ENCODE data around the gene LLGL1. TPM values are rescaled to one million over a fixed set of nuclear protein-coding genes. Genes with fewer than 3 reads are reported as not detected.
A peak's percentile ranks its signal among the peaks of the same experiment; 100 is the strongest.

The LLGL1 gene
- total RNA-seq, 1 experiment from 2014 or later = 12.1 TPM

DNA sequence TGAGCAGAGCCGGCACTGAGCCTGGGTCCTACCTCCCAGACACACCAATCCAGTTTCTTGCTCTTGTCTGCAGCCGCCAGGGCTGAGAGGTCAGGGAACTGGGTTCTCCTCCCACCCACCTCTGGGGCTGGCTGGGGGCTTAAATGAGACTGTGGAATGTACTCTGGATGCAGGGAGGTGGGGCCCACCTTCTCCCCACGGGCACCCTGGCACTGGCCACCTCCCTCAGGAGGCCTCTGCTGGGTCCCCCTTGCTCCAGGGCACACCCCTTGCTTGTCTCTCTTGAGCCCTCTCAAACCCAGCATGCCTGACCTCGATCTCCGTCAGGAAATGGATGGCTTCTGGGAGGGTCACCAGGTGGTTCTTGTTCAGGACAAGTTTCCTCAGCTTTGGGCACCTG lies 26.7 kb downstream of the LLGL1 start:
- no peak for DNase-seq (ENCODE audit: low spot score)

DNA sequence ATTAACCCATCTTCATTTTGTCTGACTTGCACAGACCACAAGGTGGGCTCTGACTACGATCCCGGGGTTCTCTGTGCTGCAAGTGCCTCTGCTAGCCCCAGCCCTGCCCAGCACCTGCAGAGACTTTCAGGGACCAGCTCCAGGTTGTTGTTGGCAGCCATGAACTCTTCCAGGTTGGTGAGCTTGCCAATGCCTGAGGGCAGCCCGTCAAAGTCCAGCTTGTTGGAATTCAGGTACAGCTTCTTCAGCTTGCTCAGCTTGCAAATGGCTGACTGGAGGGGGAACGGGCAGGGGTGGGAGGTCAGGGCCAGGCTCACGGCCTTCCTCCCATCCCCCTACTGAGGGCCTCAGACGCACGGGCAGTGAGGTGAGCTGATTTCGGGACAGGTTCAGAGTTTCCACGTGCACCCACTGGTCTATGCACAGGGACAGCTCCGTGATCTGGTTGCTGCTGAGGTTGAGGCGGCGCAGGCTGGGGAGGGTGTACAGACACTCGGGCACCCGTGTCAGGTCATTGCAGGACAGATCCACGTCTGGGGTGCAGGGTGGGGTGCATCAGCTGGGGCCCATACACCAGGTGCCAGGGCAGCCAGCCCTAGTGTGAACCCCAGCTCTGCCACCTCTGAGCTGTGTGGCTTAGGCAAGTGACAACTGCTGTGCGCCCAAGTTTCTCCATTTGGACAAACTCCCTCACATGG lies 27.9 kb downstream of the LLGL1 start:
- no peak for DNase-seq (ENCODE audit: low spot score)

DNA sequence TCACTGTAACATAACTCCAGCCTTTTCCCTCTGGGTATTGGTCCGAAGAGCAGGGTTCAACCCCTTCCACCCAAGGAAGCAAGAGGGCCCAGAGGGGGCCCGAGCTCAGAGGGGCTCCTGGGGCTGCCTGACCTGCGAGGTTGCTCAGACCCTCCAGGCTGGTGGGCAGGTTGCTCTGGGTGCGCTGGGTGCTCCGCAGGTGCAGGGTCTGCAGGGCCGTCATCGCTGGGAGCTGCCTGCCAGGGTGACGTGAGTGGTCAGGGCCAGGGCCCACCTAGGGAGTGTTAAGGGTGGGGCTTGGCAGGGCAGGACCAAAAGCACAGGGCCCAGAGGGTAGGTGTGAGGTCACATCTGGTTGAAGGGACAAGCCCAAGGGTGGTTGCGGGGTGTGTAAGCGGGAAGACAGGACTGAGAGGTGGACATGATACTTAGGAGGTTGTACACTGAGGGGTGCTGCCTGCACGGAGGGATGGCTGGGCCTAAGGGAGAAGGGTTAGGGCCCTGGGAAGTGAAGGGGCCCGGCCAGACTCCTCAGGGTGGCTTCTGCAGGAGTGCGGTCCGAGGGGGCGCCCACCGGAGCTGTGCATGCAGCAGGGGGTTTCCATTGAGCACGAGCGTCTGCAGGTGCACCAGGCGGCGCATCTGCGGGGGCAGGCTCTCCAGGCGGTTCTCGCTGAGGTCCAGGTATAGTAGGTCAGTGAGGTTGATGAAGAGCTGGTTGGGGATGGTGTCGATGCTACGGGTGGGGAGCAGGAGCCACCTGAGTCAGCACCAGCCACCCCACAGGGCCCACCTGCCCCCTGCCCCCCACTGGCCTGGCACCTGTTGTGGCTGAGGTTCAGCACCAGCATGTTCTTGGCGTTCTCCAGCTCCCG lies 28.7 kb downstream of the LLGL1 start:
- no peak for DNase-seq (ENCODE audit: low spot score)

DNA sequence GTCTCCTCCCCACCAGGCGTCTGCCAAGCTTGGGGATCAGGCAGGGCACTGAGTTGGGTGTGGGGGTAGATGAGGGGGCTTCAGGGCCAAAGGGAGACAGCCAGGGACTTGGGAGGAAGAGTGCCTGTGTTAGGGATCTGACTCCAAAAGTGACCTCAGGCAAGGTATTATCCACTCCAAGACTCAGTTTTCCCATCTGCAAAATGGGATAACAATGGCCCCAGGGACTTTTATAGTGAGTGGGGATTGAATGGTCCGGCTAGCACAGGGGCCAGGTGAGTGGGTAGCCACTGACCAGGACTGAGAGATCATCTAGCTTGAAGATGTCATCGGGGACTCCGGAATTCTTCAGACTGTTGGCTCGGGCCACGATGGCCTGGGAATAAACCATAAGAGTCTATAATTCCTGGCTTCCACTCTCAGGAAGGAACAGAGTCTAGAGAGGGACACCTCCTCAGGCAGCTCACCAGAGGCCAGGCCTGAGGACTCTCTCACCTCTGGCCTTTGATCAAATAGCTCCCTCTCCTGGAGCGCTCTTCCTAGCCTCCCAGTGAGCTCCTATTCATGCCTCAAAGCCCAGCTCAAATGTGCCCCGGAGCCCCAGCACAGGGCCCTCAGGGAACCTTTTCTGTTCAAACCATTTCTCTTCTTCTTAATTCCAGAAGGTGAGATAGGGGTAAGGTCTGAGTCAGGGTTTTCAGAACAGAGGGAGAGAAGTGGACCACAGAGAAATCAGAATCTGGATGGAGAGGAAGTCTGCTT lies 29.6 kb downstream of the LLGL1 start:
- no peak for DNase-seq (ENCODE audit: low spot score)

DNA sequence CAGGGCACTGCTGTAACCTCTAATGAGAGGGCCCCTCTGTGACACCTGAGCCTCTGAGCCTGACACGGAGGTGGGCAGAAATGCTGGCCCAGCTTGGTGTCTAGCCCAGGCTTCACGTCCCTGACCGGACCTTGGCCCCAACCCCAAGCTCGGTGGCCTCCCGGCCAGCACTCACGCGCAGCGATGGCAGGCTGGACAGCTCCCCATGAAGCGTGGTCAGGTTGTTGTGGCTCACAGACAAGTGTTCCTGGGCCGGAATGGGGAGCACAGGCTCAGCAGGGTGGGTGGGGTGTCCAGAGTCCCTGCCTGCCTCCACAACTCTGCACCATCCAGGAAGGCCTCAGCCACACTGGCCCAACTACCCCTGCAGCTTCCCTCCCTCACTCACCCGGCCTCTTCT lies 30.9 kb downstream of the LLGL1 start:
- no peak for DNase-seq (ENCODE audit: low spot score)

DNA sequence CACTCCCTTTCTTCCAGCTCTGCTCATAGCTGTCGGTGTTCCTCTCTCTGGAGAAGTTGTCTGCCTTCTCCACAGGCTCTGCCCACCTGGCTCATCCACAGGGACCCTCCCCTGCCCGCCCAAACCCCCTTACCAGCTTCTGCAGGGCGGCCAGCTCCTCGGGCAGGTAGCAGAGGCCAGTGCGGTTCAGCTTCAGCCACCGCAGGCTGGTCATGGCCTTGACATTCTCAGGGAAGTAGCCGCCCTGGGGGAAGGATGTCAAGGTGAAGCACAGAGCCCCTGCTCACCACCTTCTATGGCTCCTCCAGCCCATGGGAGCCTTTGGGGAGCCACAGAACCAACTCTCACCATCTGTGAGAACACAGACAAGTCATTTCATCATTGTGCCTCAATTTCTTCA lies 31.3 kb downstream of the LLGL1 start:
- no peak for DNase-seq (ENCODE audit: low spot score)

DNA sequence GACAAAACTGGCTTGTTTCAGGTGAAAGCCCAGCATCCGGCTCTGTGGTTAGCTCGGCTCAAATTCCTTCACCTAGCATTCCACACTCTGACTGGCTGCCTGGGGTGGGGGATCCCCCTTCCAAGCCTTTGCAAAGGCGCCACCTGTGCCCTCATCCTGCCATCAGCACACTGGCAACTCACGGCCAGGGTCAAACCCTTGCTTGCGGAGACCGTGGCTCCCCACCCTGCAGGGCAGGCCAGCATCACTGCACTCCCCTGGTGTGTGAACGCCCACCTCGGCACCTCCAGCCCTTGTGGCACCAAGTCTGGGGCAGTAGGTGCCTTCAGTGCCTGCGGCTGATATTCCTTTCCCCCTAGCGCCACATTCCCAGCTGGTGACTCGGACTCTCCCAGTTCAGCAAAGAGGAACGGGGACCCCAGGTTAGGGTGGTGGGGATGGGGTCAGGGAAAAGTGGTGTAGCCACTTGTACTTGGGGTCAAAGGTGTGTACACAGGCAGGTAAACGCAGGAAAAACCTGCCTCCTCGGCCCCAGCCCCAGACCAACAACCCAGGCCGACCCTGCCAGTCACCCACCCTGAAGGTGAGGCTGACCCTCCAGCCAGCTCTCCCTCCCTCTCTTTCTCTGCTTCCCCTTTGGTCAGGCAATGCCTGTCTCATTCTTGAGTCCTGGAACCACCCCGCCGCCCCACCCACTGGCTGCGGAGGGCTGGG lies 32.0 kb downstream of the LLGL1 start:
- DNase-seq (ENCODE audit: low spot score) = no peak

DNA sequence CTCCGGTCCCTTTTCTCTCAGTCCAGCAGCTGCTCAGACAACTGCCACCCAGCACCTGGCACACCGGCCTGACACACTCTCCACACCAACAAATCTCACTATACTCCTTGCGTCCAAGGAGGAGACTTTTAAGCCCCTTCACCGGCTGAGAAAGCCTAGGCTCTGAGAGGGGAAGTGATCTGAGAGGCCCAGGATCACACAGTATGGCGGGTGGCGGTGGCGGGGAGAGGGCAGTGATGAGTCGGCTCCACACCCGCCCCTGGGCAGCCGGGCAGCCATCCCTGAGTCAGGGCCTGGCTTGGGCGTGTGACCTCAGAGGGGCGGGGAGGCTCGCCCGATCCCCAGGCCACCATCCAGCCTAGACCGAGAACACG lies 32.5 kb downstream of the LLGL1 start:
- no peak for DNase-seq (ENCODE audit: low spot score)

DNA sequence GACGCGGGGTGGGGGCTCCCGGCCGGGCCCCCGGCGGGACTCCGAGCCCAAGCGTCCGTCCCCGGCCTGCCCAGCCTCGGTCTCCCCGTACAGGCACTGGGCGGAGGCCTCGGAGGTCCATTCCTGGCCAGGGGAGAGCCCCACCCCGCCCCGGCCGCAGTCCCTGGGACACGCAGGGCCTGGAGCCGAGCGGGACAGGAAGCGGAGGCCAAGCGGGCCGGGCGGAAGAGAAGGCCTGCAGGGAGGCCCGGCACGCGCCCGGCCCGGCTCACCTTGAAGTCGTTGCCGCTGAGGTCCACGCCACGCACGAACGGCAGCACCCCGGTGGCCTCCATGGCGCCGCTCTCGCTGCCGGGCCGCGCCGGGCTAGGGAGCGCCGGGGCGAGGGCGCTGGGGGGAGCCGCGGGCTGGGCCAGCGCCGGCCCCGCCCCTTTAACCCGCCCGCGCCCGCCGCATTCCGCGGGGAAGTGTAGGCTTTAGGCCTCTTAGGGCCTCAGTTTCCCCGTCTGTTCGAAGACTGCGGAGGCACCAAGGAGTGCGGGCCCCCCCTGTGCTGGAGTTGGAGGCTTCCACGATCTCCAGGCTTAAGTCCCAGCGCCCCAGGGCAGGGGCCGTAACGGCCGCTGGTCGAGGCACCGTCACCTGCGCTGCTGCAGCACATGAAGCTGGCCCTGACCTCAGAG lies 33.1 kb downstream of the LLGL1 start, which contains the start of gene FLII:
Gene FLII (minus strand): TSS at position 383 of the 683 bp plus-strand sequence. CDS start 48 bp downstream, at position 335.
- DNase-seq (ENCODE audit: low spot score) = no peak

DNA sequence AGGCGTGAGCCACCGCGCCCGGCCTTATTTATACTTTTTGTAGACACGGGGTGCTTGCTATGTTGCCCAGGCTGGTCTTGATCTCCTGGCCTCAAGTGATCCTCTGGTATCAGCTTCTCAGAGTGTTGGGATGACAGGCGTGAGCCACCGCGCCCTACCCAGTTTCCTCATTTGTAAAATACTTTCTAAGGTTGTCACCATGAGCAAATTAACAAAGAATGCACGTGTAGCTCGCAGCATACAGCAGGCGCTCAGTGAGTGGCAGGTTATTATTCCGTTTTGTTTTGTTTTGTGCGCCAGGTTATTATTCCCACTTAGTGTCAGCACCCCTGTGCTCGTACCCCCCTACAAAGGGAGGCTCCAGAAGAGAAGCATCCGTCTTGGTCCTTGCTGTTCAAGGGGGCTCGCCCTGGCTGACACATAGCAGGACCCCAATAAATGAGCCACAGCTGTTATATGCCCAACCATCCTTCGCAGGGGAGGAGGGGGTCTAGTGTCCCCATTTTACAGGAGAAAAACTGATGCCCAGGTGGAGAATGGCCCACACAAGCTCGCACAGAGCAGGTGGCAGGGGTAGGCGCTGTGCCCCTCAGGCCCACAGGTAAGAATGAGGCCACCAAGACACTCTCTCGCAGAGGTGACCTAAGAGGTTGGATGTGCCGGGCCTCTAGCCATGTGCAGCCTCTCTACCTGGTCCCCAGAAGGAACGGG lies 34.3 kb downstream of the LLGL1 start:
- DNase-seq (ENCODE audit: low spot score) = no peak

DNA sequence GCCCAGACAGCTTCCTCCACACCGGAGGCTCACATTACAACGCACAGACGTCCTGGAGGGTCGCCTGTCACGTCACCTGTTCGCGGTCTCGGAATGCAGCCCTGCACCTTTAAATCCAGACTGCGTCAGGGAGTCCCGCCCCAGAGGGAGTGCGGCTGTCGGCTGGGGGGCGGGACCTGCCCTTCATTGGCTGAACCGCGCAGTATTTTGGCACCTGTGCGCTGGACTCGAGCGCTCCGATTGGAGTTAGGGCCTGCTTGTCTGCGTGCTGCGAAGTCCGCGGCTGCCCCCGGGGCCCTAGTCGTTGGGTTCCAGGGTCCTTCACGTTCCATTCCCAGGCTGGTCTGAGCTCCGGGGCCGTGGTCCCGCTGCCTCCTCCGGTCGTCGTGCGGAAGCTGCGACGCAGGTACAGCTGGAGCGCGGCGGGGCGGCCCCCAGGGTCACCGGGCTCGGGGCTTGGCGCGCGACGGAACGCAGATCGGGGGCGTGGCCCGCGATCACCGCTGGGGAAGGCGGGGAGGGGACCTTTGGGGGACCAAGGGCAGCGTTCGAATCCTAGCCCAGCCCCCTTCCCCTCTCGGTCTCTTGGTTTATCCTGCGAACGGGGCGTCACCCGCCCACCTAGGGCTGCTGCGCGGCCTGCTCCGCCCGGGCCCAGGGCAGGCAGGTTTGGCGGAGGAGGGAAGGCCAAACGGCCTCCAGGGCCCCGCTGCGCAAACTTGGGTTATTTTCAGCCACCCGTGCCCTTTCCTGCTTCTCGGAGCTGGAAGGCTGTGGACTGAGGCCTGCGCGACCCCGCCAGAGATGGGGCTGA lies 35.1 kb downstream of the LLGL1 start, which contains the start of gene MIEF2:
Gene MIEF2 (plus strand): TSS at position 331 of the 814 bp plus-strand sequence. CDS start 2,059 bp downstream, outside the sequence.
- DNase-seq (ENCODE audit: low spot score) = peak; percentile 92

DNA sequence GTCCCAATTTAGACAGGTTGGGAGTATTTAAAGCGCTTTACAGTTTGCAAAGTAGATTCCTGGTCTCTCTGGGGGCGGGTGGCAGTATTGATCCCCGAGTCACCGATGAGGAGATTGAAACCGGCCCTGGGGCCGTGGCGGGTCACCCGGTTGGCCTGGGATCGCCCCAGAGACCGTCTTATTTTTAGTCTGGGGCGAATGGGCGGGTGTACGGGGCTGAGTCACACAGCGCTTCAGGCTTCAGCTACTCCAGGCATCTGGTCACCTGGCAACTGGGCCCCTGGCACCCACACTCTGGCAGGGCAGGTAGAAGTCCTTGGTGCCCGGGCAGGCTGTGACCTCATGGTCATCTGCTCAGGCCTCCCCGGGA lies 35.7 kb downstream of the LLGL1 start:
- DNase-seq (ENCODE audit: low spot score) = no peak

DNA sequence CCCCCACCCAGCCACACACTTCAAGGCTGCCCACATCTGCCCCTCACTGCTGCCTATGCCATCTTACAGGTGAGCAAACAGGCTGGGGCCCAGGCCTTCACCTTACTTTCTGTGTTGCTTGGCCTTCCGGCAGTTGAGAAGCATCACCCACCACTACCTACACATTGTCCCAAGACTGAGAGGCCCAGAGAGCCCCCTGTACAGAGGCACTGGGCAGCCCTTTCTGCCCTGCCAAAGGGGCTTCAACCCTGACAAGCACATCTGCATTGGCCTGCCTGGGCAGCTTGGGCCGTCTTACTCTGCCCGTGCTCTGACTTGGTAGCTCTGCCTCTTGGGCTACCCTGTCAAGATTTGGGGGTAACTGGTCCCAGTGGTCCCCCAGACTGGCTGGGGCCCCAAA lies 36.2 kb downstream of the LLGL1 start:
- DNase-seq (ENCODE audit: low spot score) = no peak

DNA sequence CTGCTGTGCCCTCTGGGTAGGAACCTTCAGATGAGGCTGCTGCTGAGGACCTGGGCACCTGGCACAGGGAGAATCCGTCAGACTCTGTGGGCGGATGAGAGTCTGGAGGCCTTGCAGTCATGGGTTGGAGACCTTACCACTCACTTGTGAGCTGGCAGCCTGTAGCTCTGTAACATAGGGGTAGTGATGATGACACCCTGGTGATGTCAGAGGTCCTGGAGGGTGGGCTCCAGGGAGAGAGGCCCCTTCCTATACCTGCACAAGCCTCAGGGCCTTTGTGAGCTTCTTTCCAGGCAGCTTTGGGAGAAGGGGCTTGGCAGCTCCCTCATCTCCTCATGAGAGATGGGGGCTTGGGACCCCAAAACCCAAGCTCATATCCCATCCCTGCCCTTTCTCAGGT lies 36.7 kb downstream of the LLGL1 start:
- DNase-seq (ENCODE audit: low spot score) = no peak

DNA sequence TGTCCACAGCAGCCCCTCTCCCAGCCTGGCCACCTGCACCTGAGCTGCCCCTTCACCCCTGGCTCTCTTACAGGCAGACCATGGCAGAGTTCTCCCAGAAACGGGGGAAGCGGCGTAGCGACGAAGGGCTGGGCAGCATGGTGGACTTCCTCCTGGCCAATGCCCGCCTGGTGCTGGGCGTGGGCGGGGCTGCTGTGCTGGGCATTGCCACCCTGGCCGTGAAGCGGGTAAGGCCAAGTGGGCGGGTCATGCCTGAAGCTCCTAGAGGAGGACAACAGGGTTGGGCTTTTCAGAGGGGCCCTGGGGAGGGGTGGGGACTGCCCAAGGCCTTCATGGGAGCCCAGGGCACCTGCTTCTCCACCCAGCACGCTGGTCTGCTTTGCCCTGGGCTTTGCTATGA lies 37.2 kb downstream of the LLGL1 start:
- DNase-seq (ENCODE audit: low spot score) = no peak

DNA sequence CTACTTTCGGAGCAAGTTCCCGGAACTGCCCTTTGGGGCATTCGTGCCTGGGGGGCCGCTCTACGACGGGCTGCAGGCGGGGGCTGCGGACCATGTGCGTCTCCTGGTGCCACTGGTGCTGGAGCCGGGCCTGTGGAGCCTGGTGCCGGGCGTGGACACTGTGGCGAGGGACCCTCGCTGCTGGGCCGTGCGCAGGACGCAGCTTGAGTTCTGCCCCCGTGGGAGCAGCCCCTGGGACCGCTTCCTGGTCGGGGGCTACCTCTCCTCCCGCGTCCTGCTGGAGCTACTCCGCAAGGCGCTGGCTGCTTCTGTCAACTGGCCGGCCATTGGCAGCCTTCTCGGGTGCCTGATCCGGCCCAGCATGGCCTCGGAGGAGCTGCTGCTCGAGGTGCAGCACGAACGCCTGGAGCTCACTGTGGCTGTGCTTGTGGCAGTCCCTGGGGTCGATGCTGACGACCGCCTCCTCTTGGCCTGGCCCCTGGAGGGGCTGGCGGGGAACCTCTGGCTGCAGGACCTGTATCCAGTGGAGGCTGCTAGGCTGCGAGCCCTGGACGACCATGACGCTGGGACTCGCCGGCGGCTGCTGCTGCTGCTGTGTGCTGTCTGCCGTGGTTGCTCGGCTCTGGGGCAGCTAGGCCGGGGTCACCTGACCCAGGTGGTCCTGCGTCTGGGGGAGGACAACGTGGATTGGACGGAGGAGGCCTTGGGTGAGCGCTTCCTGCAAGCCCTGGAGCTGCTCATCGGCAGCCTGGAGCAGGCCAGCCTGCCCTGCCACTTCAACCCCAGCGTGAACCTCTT lies 38.6 kb downstream of the LLGL1 start:
- no peak for DNase-seq (ENCODE audit: low spot score)

DNA sequence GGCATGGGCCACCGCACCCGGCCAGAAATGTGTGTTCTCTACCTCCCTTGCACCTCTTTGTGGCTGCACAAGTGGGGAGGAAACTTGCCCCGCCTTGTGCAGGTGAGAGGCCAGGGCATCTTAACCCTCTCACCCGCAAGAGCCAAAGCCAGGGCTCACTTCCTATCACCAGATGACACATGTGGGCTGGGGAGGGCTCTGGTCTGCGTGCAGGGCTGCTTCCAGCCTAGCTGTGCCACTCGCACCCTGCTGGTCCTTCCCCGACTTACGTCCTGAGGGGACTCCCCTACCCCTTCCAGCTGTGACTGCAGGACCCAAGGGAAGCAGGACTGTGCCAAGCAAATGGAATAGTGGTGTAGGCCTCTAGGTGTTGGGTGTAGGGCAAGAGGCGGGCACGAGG lies 41.9 kb downstream of the LLGL1 start:
- no peak for DNase-seq (ENCODE audit: low spot score)

DNA sequence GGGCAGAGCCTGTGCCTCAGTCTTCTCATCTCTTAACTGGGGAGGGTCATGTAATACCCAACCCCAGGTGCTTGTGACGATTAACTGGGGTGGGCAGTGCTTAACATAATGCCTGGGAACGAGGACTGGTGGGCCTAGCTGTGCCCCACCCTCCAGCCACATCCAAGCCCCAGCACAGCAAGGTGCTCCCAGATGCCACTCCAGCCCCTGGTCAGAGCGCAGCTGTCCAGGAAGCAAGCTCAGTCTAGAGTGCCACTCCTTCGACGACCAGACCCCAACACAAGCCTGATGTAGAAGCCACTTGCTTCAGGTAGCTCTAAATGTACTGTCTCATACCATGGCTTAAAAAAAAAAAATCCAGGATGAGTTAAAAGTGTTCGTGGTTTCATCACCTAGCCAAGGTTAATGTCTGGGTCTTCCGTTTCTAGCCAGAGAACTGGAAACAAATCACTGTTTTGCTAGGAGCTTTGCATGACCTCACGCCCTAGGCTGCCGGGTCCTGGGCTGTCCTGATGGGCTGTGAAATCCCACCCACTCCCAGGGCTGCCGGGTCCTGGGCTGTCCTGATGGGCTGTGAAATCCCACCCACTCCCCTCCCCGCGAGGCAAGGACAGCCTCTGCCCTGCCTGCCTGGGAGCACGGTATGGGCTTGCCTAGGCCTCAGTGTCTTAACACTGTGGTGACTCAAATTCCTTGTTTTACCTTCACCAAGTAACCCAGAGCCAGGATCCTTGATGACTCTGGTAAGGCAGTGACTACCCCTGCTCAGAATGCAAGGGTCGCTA lies 42.7 kb downstream of the LLGL1 start:
- DNase-seq (ENCODE audit: low spot score) = no peak
